Astrocyte (in vitro differentiated cells and primary cell): ENCODE measurements around the gene ACSM5.
"Not testable (repeated sequence)": the region's sequence is repeated elsewhere in the genome, so short reads cannot be mapped to it uniquely, and the experiment has no call there.

Source experiments
- CTCF ChIP-seq: IDR thresholded peaks from 2 replicates; pipeline ENCODE4 v1.5.1; 2011; ENCODE audit warnings: low read depth, mild to moderate bottlenecking, inconsistent platforms, low read length, moderate library complexity; ENCODE audit not compliant: insufficient read depth
- EZH2 ChIP-seq: IDR thresholded peaks from 2 replicates; pipeline ENCODE4 v1.6.1; 2012; ENCODE audit warnings: mild to moderate bottlenecking, low read length, inconsistent platforms; ENCODE audit not compliant: insufficient read depth

GRCh38 chr16:20439820-20440231 is 30.5 kb downstream of the ACSM5 start:
- not testable (repeated sequence) for TF ChIP-seq CTCF, EZH2
